Neural cell (in vitro differentiated cells): ENCODE results near the gene LORICRIN. TPM values are rescaled to one million over a fixed set of nuclear protein-coding genes. Genes with fewer than 3 reads are reported as not detected.

Source experiments
- H2AFZ ChIP-seq: fragments of 200-600, 300-800 bp; sonication (generic), shearing (Covaris generic); 2 replicates; pipeline ENCODE4 v1.6.0; 2014; ENCODE audit warnings: low read depth, mild to moderate bottlenecking, antibody characterized with exemption, low read length, moderate library complexity
- H3F3A ChIP-seq: fragments of 200-600 bp; shearing (Covaris generic); 2 replicates; pipeline ENCODE4 v1.6.1; 2016; ENCODE audit warnings: mild to moderate bottlenecking, moderate library complexity, mixed read lengths, antibody characterized with exemption, low read length; ENCODE audit not compliant: insufficient read depth, poor library complexity, severe bottlenecking
- H3K27ac ChIP-seq: fragments of 200-600, 300-800 bp; sonication (generic), shearing (Covaris generic); 2 replicates; pipeline ENCODE4 v1.5.1; 2014; ENCODE audit warnings: mild to moderate bottlenecking, low read length, moderate library complexity
- H3K27me3 ChIP-seq: fragments of 300-800, 200-600 bp; sonication (generic), shearing (Covaris generic); 2 replicates; pipeline ENCODE4 v1.6.0; 2014; ENCODE audit warnings: mild to moderate bottlenecking, low read depth, low read length, moderate library complexity; ENCODE audit not compliant: insufficient read depth
- H3K36me3 ChIP-seq: fragments of 300-800, 200-600 bp; sonication (generic), shearing (Covaris generic); 2 replicates; pipeline ENCODE4 v1.5.1; 2014; ENCODE audit warnings: mild to moderate bottlenecking, antibody characterized with exemption, low read length, moderate library complexity; ENCODE audit not compliant: insufficient read depth
- H3K4me2 ChIP-seq: fragments of 300-800, 200-600 bp; sonication (generic), shearing (Covaris generic); 2 replicates; pipeline ENCODE4 v1.6.0; 2014; ENCODE audit warnings: mild to moderate bottlenecking, low read length
- H3K4me3 ChIP-seq: fragments of 300-800, 200-600 bp; sonication (generic), shearing (Covaris generic); 2 replicates; pipeline ENCODE4 v1.5.1; 2014; ENCODE audit warnings: mild to moderate bottlenecking, low read length, moderate library complexity
- H3K79me2 ChIP-seq: fragments of 200-600 bp; shearing (Covaris generic); replicated peaks from 2 replicates; pipeline ENCODE4 v1.6.0; 2014; ENCODE audit warnings: mild to moderate bottlenecking, low read length, moderate library complexity; ENCODE audit not compliant: insufficient read depth
- H3K9ac ChIP-seq: fragments of 300-800, 200-600 bp; sonication (generic), shearing (Covaris generic); 2 replicates; pipeline ENCODE4 v1.6.1; 2016; ENCODE audit warnings: mild to moderate bottlenecking, low read length, mixed read lengths
- H3K9me2 ChIP-seq: fragments of 200-600 bp; shearing (Covaris generic); 2 replicates; pipeline ENCODE4 v1.6.1; 2016; ENCODE audit warnings: mild to moderate bottlenecking, low read length, mixed read lengths; ENCODE audit not compliant: insufficient read depth
- H3K9me3 ChIP-seq: fragments of 200-600, 300-800 bp; sonication (generic), shearing (Covaris generic); 2 replicates; pipeline ENCODE4 v1.6.1; 2016; ENCODE audit warnings: mild to moderate bottlenecking, mixed run types, low read length, moderate library complexity, mixed read lengths
- H4K20me1 ChIP-seq: fragments of 200-600 bp; shearing (Covaris generic); 2 replicates; pipeline ENCODE4 v1.6.1; 2016; ENCODE audit warnings: mild to moderate bottlenecking, mixed run types; ENCODE audit not compliant: insufficient read depth
- CTCF ChIP-seq: fragments of 450-650 bp; IDR thresholded peaks from 2 replicates; pipeline ENCODE4 v1.5.1; 2014; ENCODE audit warnings: antibody characterized with exemption, mild to moderate bottlenecking, moderate library complexity; ENCODE audit not compliant: poor library complexity, severe bottlenecking
- EP300 ChIP-seq: fragments of 450-650 bp; conservative IDR thresholded peaks from 2 replicates; pipeline ENCODE4 v1.6.1; 2014; ENCODE audit warnings: antibody characterized with exemption, mild to moderate bottlenecking, moderate library complexity; ENCODE audit not compliant: poor library complexity, severe bottlenecking
- EZH2 ChIP-seq: fragments of 200-600, 300-800 bp; shearing (Covaris generic), sonication (generic); IDR thresholded peaks from 2 replicates; pipeline ENCODE4 v1.6.1; 2014; ENCODE audit warnings: antibody characterized with exemption, low read length, borderline replicate concordance, mild to moderate bottlenecking; ENCODE audit not compliant: insufficient read depth, poor library complexity, severe bottlenecking
- MXI1 ChIP-seq: fragments of 450-650 bp; conservative IDR thresholded peaks from 2 replicates; pipeline ENCODE4 v1.6.1; 2014; ENCODE audit warnings: antibody characterized with exemption, mild to moderate bottlenecking; ENCODE audit not compliant: poor library complexity, severe bottlenecking
- POLR2AphosphoS5 ChIP-seq: IDR thresholded peaks from 2 replicates; pipeline ENCODE4 v1.6.1; 2012
- RAD21 ChIP-seq: fragments of 450-650 bp; conservative IDR thresholded peaks from 2 replicates; pipeline ENCODE4 v1.6.1; 2014; ENCODE audit warnings: antibody characterized with exemption, mild to moderate bottlenecking, moderate library complexity
- REST ChIP-seq: IDR thresholded peaks from 2 replicates; pipeline ENCODE4 v1.6.1; 2012; ENCODE audit warnings: borderline replicate concordance
- SMC3 ChIP-seq: fragments of 450-650 bp; conservative IDR thresholded peaks from 2 replicates; pipeline ENCODE4 v1.6.1; 2014; ENCODE audit warnings: antibody characterized with exemption, mild to moderate bottlenecking, moderate library complexity; ENCODE audit not compliant: poor library complexity
- TAF1 ChIP-seq: IDR thresholded peaks from 2 replicates; pipeline ENCODE4 v1.6.1; 2012; ENCODE audit warnings: low read depth
- polyA plus RNA-seq: library from polyadenylated mRNA; depleted of rRNA; stranded (reverse); fragments of >200 nt; gene quantifications from 2 replicates; pipeline ENCODE4 v1.2.3, GENCODE V29; 2014

Gene LORICRIN
- polyA plus RNA-seq, 1 donor from 2014 or later = 1.3 TPM

GRCh38 chr1:153302308-153302707 lies 42.8 kb downstream of the LORICRIN start:
- H3K27ac ChIP-seq = no peak overlapping the region
- no peak overlapping the region for H2AFZ ChIP-seq
- TF ChIP-seq TAF1 (no peak), POLR2AphosphoS5 (no peak), RAD21 (no peak), MXI1 (no peak), REST (no peak), EZH2 (no peak), EP300 (no peak), CTCF (no peak), SMC3 (no peak)
- no peak overlapping the region for H3K4me3 ChIP-seq
- H3F3A ChIP-seq = no peaks in the 10 kb centered on the region
- no peaks in the 10 kb centered on the region for H3K36me3 ChIP-seq
- H3K4me2 ChIP-seq = no peak overlapping the region
- H3K9me2 ChIP-seq = no peaks in the 10 kb centered on the region
- no peak overlapping the region for H3K9ac ChIP-seq
- no peaks in the 10 kb centered on the region for H3K27me3 ChIP-seq
- no peaks in the 10 kb centered on the region for H3K79me2 ChIP-seq
- H4K20me1 ChIP-seq = no peaks in the 10 kb centered on the region
- H3K9me3 ChIP-seq = no peaks in the 10 kb centered on the region

DNA sequence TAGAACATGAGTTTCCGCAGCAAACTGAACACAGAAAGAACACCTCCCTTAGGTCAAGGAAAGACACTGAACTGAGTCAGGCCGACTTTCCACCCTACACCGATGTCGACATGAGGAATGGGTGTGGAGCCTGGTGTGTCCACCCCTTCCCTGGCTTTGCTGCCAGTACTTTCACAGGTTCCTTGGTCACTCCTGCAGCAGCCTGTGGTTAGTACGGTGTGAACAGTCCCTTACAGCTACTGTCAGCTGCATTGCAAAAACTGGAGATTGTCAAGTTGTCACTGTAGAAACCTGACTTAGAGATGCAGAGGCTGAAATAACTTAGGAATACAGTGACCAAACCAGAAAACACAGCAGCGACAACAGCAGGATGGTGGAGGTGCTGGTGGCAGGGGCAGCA lies 46.2 kb downstream of the LORICRIN start:
- H3K36me3 ChIP-seq = no peaks in the 10 kb centered on the region
- H3K27me3 ChIP-seq = no peaks in the 10 kb centered on the region
- no peaks in the 10 kb centered on the region for H4K20me1 ChIP-seq
- H3K9me2 ChIP-seq = no peaks in the 10 kb centered on the region
- TF ChIP-seq SMC3 = no peak
- TF ChIP-seq CTCF = no peak
- no peak for TF ChIP-seq RAD21
- TF ChIP-seq EZH2 = no peak
- H3F3A ChIP-seq = no peaks in the 10 kb centered on the region
- no peaks in the 10 kb centered on the region for H3K9me3 ChIP-seq
- no peak overlapping the region for H3K4me2 ChIP-seq
- H3K4me3 ChIP-seq = no peak overlapping the region
- no peak overlapping the region for H2AFZ ChIP-seq
- H3K9ac ChIP-seq = no peak overlapping the region
- H3K27ac ChIP-seq = no peak overlapping the region
- no peaks in the 10 kb centered on the region for H3K79me2 ChIP-seq
